COLO829 (cell line): ENCODE measurements around the gene ERN2.

Source experiments
- DNase-seq: peaks from one replicate; pipeline ENCODE4 v3.0.0; 2012; ENCODE audit warnings: low spot score

Gene ERN2

GRCh38 chr16:23687034-23687808, 25.8 kb downstream of the ERN2 start:
- no peak for DNase-seq

DNA sequence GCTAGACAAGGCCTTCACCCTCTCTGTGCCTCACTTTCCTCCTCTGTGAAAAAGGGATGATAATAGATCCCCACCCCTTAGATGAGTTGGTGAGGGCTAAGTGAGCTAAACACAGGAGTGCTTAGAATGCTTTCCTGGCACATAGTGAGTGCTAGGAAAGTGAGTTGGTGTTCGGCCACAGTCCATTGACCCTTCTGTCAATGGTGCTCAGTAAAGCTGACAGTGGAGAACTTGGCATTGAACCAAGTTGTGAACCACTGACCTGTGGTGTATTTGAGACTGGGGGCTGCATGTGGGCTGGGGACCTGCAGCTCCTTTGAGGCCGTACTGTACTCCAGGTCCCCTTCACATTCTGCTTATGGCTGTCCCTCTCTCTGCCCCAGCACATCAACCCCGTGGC, 29.5 kb downstream of the ERN2 start:
- no peak for DNase-seq

DNA sequence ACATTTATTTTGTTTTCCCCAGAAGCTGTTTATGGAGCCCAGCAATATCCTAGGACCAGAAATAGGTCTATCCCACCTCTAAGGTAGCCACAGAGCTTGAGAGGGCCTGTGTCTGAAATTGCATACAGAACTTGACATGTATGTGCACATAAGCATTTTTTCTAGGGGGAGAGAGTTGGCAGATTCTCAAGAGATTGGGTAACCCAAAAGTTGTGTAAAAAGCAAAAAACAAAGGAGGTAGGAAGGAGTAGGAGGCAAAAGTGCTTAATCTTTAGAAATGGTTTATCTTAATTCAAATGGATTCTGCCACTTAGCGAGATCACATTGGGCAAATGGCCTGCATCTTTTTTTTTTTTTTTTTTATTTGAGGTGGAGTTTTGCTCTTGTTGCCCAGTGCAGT, 30.8 kb downstream of the ERN2 start:
- no peak for DNase-seq

DNA sequence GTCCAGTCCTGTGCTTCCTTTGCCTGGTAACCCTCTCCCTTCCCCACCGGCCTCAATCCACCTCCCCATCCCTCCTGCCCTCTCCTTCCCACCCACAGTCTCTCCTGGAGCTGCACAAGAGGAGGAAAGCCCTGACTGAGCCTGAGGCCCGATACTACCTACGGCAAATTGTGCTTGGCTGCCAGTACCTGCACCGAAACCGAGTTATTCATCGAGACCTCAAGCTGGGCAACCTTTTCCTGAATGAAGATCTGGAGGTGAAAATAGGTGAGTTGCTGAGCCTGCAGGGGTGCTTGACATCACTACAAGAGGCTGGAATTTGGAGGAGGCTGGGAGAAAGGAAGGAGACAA, 33.1 kb downstream of the ERN2 start:
- no peak for DNase-seq

- peak; percentile 39 for DNase-seq
Measured at GRCh38 chr16:23679274-23679985, 33.6 kb downstream of the ERN2 start.

- peak; percentile 97 for DNase-seq
Measured at GRCh38 chr16:23678430-23679273, 34.4 kb downstream of the ERN2 start, which contains the start of gene PLK1. Gene PLK1, plus strand, starts transcription at chr16:23678889. Its CDS starts 44 bp downstream, at chr16:23678933.

DNA sequence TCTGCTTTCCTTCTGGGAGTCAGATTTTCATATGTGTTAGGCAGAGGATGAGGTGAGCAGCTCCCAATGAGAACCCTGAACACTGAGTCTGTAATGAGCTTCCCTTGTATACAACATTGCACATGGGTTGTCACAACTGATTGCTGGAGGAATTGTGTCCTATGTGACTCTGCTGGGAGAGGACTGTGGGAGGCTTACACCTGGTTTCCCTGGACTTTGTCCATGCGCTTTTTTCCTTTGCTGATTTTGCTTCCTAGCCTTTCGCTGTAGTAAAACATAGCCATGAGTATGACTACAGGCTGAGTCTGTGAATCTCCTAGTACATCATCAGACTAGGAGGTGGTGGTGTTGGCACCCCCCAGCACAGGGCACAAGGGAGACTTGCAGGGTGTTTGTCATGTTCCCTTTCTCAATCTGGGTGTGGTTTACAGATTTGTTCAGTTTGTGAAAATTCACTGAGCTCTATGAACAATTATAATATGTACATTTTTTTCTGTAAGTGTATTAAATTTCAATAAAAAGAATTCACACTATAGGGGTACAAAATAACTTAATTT, 36.0 kb downstream of the ERN2 start:
- no peak for DNase-seq

- no peak for DNase-seq
Measured at GRCh38 chr16:23673971-23674614, 38.9 kb downstream of the ERN2 start.

DNA sequence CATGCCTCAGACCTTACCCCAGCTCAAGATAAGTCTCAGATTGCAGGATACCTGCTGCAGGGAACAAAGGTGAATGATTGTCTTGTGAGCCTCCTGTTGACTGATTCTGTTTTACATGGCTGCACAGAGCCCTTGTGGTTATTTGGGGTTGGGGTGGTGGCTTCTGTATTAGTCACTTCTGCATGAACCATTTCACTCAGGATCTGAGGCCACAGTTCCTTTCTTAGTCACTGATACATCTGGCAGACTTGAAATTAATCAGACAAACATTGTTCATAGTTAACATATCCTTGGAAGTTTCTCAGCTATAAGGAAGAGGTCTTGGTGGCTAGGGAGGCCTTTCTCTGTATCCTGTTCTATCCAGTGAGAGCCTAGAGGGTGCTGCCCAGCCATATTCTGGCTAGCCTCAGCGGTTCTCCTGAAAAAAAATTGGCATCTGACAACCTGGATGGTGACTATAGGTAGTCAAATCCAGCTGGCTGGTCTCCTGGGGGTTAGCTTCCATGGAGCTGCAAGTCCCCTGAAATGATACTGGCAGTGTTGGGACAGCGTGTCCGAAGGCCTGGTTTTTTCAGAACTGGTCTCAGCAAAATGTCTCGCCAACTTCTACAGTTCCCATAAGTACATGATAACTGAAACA, 42.8 kb downstream of the ERN2 start:
- DNase-seq: no peak

DNA sequence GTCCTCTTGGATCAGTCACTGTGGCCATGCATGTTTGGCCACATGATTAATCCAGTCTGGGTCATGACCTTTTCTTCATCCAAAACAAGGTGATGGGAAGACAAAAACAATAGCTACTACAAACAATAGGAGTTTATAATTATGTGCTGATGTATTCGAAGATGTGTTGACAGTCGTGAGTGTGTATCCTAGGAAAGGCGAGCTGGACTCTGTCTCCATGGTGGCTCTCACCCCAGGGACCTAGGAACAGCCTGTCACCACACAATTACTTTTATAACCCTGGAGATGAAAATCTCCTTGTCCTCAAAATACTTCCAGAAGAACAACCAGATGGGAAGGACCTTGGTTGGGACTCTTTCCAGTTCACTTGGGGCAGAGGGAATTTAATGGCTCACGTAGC, 44.1 kb downstream of the ERN2 start:
- DNase-seq: no peak

DNA sequence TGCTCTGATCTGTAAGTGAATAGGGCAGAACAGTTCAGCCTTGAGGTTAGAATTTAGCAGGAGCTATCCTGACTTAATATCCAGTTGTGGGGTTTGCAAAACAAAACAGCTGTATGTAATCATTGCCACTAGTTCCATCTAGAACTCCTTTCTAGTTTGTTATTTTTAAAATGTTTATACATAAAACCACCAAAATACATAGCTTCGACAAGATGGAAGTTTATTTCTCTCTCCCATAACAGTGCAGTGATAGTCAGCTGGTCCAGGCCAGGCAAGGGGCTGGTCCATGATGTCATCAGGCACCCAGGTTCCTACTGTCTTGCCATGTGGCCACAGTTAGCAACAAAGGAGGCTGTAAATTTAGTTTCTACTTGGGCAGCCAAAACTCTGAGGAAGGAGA, 44.8 kb downstream of the ERN2 start:
- no peak for DNase-seq

GRCh38 chr16:23667355-23667659, 45.7 kb downstream of the ERN2 start:
- DNase-seq: no peak

- DNase-seq: no peak
Measured at GRCh38 chr16:23666571-23667354, 46.3 kb downstream of the ERN2 start.

GRCh38 chr16:23663918-23664317, 49.1 kb downstream of the ERN2 start:
- DNase-seq: no peak

DNA sequence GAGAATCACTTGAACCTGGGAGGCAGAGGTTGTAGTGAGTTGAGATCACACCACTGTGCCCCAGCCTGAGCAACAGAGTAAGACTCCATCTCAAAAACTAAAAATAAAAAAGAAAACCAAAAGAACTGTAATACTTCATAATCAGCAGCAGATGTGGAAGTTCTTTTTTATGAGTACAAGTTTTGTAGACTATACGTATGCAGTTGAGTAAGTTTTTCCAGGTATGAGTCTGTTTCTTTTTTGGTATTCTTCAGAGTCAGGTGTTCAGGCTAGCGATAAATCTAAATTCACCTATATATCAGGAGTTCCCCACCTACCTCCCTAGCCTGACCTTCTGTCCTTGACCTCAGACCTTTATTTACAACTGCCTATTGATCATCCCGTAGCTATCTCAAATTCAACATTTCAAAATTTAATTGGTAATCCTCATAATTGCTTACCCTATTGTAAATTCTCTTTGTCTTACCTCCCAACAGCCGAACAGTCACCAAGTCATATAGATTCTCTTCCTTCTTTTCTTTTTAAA, 61.0 kb downstream of the ERN2 start:
- DNase-seq: no peak

DNA sequence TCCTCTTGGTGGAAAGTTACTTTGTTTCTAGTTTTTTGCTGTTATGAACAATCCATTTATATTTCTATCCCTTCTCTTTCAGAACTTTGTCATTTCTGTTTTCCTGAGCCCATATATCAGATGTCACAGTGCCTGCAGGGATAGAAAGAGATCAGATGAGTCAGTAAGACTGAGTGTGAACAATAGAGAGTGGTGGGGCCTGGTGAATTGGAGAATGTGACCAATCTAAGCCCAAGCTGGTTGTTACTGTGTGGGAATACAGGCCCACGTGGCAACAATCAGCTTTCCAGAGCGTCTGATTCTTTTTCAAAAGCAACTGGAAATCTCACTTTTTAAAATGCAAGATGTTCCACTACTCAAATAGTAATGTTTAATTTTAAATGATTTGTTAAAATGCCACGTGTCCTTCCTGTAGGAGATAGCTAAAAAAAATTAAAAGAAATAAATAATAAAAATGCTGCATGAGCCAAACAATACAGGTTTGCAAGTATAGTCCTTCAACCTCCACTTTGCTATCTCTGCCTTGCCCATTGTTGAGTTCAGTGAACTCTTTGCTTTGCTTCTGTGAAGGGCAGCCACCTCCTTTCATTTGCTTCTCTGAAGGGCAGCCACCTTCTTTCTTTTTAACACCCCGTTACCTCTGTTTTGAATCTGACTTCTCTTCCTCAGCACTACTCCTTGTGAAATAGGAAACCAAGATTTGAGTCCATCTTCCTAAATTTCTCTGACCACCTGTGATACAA, 62.2 kb downstream of the ERN2 start:
- DNase-seq: peak; percentile 53

DNA sequence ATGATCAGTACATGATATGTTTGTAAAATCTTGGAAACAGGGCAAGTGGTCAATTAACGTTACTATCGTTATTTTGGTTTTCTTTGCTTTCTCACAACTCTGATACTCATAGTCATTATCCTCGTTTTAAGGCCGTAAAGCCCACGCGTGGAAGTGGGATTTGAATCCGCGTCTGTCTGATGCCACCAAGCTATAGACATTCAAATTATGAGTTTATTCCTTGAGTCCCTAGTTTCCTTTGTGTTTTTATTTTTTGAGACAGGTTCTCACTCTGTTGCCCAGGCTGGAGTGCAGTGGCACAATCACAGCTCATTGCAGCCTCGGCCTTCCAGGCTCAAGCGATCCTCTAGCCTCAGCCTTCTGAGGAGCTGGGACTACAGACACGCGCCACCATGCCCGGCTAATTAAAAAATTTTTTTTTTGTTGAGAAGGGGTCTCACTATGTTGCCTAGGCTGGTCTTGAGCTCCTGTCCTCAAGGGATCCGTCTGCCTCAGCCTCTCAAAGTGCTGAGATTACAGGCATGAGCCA, 70.7 kb downstream of the ERN2 start:
- no peak for DNase-seq

DNA sequence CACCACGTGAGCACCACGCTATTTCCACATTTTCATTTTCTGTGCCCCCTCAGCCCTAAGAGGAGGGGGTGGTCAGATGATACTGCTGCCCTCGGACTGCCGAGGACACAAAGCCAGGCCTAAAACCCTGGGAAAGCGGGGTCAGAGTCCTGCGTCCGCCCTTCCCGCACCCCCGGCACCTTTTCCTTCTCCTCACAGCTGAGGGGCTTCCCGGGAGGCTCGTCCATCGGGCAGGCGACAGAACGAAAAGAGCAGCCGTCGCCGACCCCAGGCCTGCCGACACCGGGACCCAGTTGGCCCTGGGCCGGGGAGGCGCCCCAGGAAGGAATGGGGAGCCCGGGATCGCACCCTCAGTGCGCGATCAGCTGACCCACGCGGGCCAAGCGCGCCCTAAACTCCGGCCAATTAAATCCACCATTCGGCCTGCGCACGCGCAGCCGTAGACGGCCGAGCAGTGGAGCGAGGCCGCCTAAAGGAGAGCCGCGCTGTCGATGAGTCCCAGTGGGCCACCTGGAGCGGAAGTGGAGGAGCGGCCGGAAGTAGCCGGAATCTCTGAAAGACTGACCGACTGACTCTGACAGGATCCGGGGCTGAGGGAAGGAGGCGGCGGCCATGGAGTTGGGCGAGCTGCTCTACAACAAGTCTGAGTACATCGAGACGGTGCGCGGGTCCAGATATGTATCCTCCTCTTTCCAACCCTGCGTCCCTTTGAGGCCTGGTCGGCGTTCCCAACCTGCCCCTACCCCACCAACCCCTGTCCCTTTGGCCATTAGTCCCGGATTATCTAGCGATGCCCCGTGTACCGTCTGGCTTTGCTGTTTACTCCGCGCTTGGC, 71.9 kb downstream of the ERN2 start, which contains the start of the genes DCTN5 and PALB2:
Gene DCTN5, plus strand, starts transcription at position 536 of the 835 bp plus-strand sequence. Its CDS starts 77 bp downstream, at position 613.
Gene PALB2, minus strand, starts transcription at position 380 of the 835 bp plus-strand sequence. Its CDS starts 153 bp downstream, at position 227.
- DNase-seq: peak; percentile 97
